Right lobe of liver (tissue), 6 donors: ENCODE measurements around the gene OR52E6. TPM values are rescaled to one million over a fixed set of nuclear protein-coding genes. Genes with fewer than 3 reads are reported as not detected.

Source experiments
- ATAC-seq, 4 donors: fragments of 200-7000 bp; cut with Tn5 transposase; one replicate each; pipeline ENCODE4 v1.9.1; 2020; ENCODE audit warnings: mild to moderate bottlenecking in 4 of 4, moderate library complexity in 4 of 4
- DNase-seq, 3 donors: peaks; one replicate each; pipeline ENCODE4 v3.0.0-alpha.2; 2020
- H3K27ac ChIP-seq, 3 donors: fragments of 200-600 bp; one replicate each; pipeline ENCODE4 v1.8.0; 2022
- H3K27me3 ChIP-seq, 2 donors: fragments of 200-600 bp; one replicate each; pipeline ENCODE4 v1.8.0; 2022
- H3K36me3 ChIP-seq, 4 donors: fragments of 200-600 bp; sonication (generic) in 1 of 4; one replicate each; pipeline versions ENCODE4 v1.5.1 to v1.8.0; 2017 to 2022; ENCODE audit warnings: control low read depth in 1 of 4
- H3K4me1 ChIP-seq, 4 donors: fragments of 200-600 bp; sonication (generic) in 1 of 4; one replicate each; pipeline versions ENCODE4 v1.5.1 to v1.8.0; 2017 to 2022; ENCODE audit warnings: control low read depth in 1 of 4
- H3K4me3 ChIP-seq, 3 donors: fragments of 200-600 bp; one replicate each; pipeline ENCODE4 v1.8.0; 2022
- H3K9me3 ChIP-seq, 4 donors: fragments of 200-600 bp; sonication (generic) in 1 of 4; one replicate each; pipeline versions ENCODE4 v1.5.1 to v1.8.0; 2017 to 2022; ENCODE audit warnings: control low read depth in 1 of 4
- CTCF ChIP-seq, 4 donors: fragments of 200-600 bp in 3 of 4; fragments of 450-650 bp in 1 of 4; IDR thresholded peaks; one replicate each; pipeline versions ENCODE4 v1.5.1 to v1.8.0; 2016 to 2022; ENCODE audit warnings: antibody characterized with exemption in 4 of 4, mild to moderate bottlenecking in 2 of 4
- POLR2A ChIP-seq: fragments of 450-650 bp; IDR thresholded peaks from one replicate; pipeline ENCODE4 v1.6.1; 2017; ENCODE audit warnings: antibody characterized with exemption, mild to moderate bottlenecking
- WGBS: methylation state at CpG from one replicate; pipeline ENCODE4 v1.1.6; 2018; ENCODE audit warnings: low coverage, low lambda C conversion rate; ENCODE audit not compliant: insufficient coverage; ENCODE audit errors: missing lambda C conversion rate; 5-methylcytosine and 5-hydroxymethylcytosine counted together
- intact Hi-C, 2 donors: fragments of 100-400 bp; cut with DNase I; formaldehyde crosslinking; loops; one replicate each; pipeline versions ENCODE4 v1.11.2 to v1.14.1; 2022
- total RNA-seq, 6 experiments: library from RNA; depleted of rRNA in 2 of 6; stranded (reverse); fragments of >200 nt in 2 of 6; fragmentation: NEBNext Ultra II Directional in 3 of 6; extraction: Animal tissue kit (Norgen Biotek cat#: 25700) in 3 of 6; gene quantifications; one replicate each; pipeline versions ENCODE4 v1.1.0 to v1.2.4, GENCODE V29; 2016 to 2023
- donor health status: DM: no; HTN: yes; CAD: no.
- donor health status: DM: no; HTN: no; CAD: no.
- donor health status: DM: no; HTN: no; CAD: no.
- donor health status: DM: no; HTN: yes; CAD: no.
- donor health status: DM: no; HTN: yes; CAD: no.

Gene OR52E6
- total RNA-seq, 6 experiments from 2014 or later = not detected

GRCh38 chr11:5847711-5848110 is 6.0 kb upstream of the OR52E6 start:
- Histone ChIP-seq H3K36me3 (no peaks in the 10 kb centered on the region), H3K27ac (no peak overlapping the region), H3K9me3 (no peaks in the 10 kb centered on the region), H3K4me1 (no peaks in the 10 kb centered on the region), H3K27me3 (no peaks in the 10 kb centered on the region), H3K4me3 (no peak overlapping the region)
- DNase-seq = no peak
- intact Hi-C loops = no loop called here
- no peak for TF ChIP-seq CTCF (IDR thresholded peaks at IDR 0.05)
- TF ChIP-seq POLR2A = no peak
- ATAC-seq = no peak

GRCh38 chr11:5846701-5847100 is 5.0 kb upstream of the OR52E6 start:
- Histone ChIP-seq H3K36me3 (no peaks in the 10 kb centered on the region), H3K9me3 (no peaks in the 10 kb centered on the region), H3K4me3 (no peak overlapping the region), H3K27ac (no peak overlapping the region), H3K4me1 (no peaks in the 10 kb centered on the region), H3K27me3 (no peaks in the 10 kb centered on the region)
- 5% methylated on average over 1 of the region's 1 CpG for WGBS
- TF ChIP-seq CTCF (IDR thresholded peaks at IDR 0.05) (no peak), POLR2A (no peak)
- DNase-seq (no peak), ATAC-seq (no peak)
- intact Hi-C loops = no loop called here

DNA sequence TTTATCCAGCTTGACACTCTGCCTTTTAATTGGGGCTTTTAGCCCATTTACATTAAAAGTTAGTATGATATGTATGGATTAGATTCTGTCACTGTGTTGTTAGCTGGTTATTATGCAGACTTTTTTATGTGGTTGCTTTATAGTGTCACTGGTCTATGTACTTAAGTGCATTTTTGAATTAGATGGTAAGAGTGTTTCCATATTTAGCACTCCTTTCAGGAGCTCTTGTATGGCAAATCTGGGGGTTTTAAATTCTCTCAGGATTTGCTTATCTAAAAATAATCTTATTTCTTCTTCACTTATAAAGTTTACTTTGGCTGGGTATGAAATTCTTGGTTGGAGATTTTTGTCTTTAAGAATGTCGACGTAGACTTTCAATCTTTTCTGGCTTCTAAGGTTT is 4.0 kb downstream of the OR52E6 start:
- ATAC-seq = no peak
- Histone ChIP-seq H3K36me3 (no peaks in the 10 kb centered on the region), H3K9me3 (no peaks in the 10 kb centered on the region), H3K4me1 (no peaks in the 10 kb centered on the region), H3K4me3 (no peak overlapping the region), H3K27me3 (no peaks in the 10 kb centered on the region), H3K27ac (no peak overlapping the region)
- intact Hi-C loops = no loop called here
- DNase-seq = no peak
- no peak for TF ChIP-seq CTCF (IDR thresholded peaks at IDR 0.05)
- WGBS = 92% methylated on average over 2 of the region's 2 CpGs

DNA sequence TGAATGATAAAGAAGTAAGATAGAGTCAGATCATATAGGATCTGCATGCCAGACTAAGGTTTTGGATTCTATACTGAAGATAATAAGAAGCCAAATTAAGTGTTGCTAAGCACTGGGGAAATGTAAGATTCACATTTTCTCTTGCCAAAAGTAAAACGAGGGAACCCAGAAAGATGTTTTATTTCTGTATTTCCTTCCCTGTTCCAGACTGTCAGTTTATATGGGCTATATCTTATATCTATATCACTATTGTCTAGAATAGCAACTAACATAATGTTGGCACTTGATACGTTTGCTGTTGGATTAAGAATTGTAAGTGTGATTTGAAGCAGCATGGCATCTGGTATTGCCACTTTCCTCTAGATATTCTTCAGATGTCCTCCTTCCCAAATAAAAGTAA is 8.3 kb downstream of the OR52E6 start:
- H3K4me3 ChIP-seq = no peak overlapping the region
- no peak overlapping the region for H3K27ac ChIP-seq
- no peaks in the 10 kb centered on the region for H3K9me3 ChIP-seq
- WGBS = 25% methylated on average over 2 of the region's 2 CpGs
- no peaks in the 10 kb centered on the region for H3K36me3 ChIP-seq
- no peaks in the 10 kb centered on the region for H3K4me1 ChIP-seq
- no peak for DNase-seq
- ATAC-seq = no peak
- intact Hi-C loops = no loop called here
- no peak for TF ChIP-seq CTCF (IDR thresholded peaks at IDR 0.05)
- no peak for TF ChIP-seq POLR2A
- H3K27me3 ChIP-seq = no peaks in the 10 kb centered on the region

GRCh38 chr11:5831196-5831829 is 10.4 kb downstream of the OR52E6 start:
- Histone ChIP-seq H3K36me3 (no peaks in the 10 kb centered on the region), H3K9me3 (no peaks in the 10 kb centered on the region), H3K4me1 (no peaks in the 10 kb centered on the region), H3K27me3 (no peaks in the 10 kb centered on the region), H3K4me3 (no peak overlapping the region), H3K27ac (no peak overlapping the region)
- ATAC-seq (no peak), DNase-seq (peak in 1 of 3 donors; percentile 22)
- intact Hi-C loops = no loop called here
- WGBS = 50% methylated on average over 1 of the region's 6 CpGs
- no peak for TF ChIP-seq CTCF (IDR thresholded peaks at IDR 0.05)
- TF ChIP-seq POLR2A = no peak
